Duodenal mucosa (tissue), 2 donors: Measurements from ENCODE around the gene PDCD4.
"Not testable (repeated sequence)": the region's sequence is repeated elsewhere in the genome, so short reads cannot be mapped to it uniquely, and the experiment has no call there.

ENCODE experiments used
- H3K27ac ChIP-seq: one replicate; pipeline ENCODE4 v1.7.0; 2013; ENCODE audit warnings: low read depth, low read length
- H3K27me3 ChIP-seq, 2 donors: one replicate each; pipeline ENCODE4 v1.7.0; 2013; ENCODE audit warnings: low read length in 2 of 2, control low read depth in 1 of 2; ENCODE audit not compliant: insufficient read depth in 2 of 2, control insufficient read depth in 1 of 2
- H3K36me3 ChIP-seq, 2 donors: one replicate each; pipeline ENCODE4 v1.7.0; 2013; ENCODE audit warnings: low read length in 2 of 2, control low read depth in 1 of 2; ENCODE audit not compliant: insufficient read depth in 2 of 2, control insufficient read depth in 1 of 2
- H3K4me1 ChIP-seq, 2 donors: one replicate each; pipeline ENCODE4 v1.7.0; 2013; ENCODE audit warnings: low read length in 2 of 2, control low read depth in 1 of 2; ENCODE audit not compliant: insufficient read depth in 2 of 2, control insufficient read depth in 1 of 2
- H3K4me3 ChIP-seq, 2 donors: one replicate each; pipeline ENCODE4 v1.7.0; 2013; ENCODE audit warnings: low read length in 2 of 2, low read depth in 1 of 2
- H3K9ac ChIP-seq, 2 donors: one replicate each; pipeline ENCODE4 v1.7.0; 2013; ENCODE audit warnings: low read length in 2 of 2, low read depth in 1 of 2
- H3K9me3 ChIP-seq, 2 donors: one replicate each; pipeline ENCODE4 v1.7.0; 2013; ENCODE audit warnings: low read length in 2 of 2, control low read depth in 1 of 2; ENCODE audit not compliant: control insufficient read depth in 1 of 2

PDCD4 gene

DNA sequence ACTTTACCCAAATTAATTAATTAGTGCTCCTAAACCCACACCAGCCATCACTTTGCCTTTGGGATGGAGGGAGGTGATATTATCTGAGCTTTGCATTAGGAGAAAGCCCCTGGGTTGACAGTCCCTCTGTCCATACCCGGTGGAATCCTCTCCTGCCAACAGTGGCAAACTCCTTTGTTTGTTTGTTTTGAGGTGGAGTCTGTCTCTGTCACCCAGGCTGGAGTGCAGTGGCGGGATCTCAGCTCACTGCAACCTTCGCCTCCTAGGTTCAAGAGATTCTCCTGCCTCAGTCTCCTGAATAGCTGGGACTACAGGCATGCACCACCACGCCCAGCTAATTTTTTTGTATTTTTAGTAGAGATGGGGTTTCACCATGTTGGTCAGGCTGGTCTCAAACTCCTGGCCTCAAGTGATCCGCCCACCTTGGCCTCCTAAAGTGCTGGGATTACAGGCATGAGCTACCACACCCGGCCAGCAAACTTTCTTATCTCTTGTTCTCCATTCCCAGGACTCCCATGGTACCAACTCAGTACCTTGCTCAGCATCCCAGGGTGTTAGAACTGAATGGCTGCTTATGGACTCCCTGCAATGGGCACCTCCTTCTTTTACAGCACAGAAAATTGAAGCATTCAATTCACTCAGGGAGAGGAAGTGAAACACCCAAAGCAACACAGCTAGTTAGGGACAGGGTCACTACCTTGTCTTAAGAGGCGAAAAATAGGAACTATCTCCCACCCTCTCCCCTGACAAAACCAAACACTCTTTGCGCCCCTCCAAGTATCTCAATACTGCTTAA is 4.5 kb upstream of the PDCD4 start:
- not testable (repeated sequence) for H3K9ac ChIP-seq, H3K4me3 ChIP-seq, H3K27me3 ChIP-seq, H3K27ac ChIP-seq, H3K9me3 ChIP-seq, H3K36me3 ChIP-seq
- H3K4me1 ChIP-seq: peaks cover 42 to 77% of the 10 kb centered on the region in 2 donors

DNA sequence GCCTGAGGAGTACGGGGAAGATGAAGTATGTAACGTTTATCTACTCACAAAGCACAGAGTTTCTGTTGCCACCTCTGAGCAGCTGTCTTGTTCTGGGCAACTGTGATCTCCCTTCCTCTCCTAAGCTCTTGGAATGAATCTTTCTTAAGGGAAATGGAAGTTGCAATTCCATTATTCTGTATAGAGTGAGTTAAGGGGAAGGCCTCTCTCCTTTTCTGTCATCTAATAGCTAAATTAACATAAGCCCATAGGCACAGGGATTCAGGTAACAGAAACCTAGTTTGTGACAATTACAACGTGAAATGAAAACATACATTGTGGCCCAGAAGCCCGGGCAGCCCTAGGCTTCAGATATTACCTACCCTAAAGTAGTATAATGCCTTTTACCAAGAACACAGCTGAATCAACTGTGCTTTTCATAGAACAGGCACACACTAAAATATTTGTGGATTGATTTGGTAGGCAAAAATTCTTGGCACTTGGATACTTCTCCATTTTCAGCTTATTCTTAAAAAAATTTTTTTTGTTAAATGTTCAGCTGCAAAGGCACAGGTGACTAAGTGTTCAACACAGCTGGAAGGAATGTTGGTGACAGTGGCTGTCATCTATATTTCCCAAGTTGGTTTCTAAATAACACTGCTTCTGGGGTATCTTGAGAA is 3.8 kb upstream of the PDCD4 start:
- H3K36me3 ChIP-seq: no peaks in the 10 kb centered on the region
- no peaks in the 10 kb centered on the region for H3K9me3 ChIP-seq
- H3K27me3 ChIP-seq: no peaks in the 10 kb centered on the region
- no peak overlapping the region for H3K9ac ChIP-seq
- H3K4me3 ChIP-seq: no peak overlapping the region
- peaks cover 42 to 75% of the 10 kb centered on the region in 2 donors for H3K4me1 ChIP-seq
- H3K27ac ChIP-seq: no peak overlapping the region

DNA sequence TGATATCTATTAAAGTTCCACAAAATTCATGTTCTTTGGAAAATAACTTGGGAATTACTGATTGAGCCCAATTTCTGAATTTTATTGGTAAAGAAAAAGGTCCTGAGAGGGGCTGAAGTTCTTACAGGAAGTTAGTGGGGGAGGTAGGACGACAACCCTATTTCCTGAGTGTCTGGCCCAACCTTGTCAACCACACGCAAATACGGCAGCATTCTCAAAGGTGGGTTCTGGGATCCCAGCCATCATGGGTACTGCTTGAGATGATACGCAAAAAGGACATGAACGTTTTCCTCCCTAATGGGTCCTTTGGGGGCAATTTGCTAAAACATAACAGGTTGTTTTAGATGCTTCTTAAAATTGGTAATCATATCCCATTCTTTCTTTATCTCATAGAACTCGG is 2.7 kb upstream of the PDCD4 start:
- Histone ChIP-seq H3K4me1 (peaks cover 39 to 64% of the 10 kb centered on the region in 2 donors), H3K27me3 (no peaks in the 10 kb centered on the region), H3K9me3 (no peaks in the 10 kb centered on the region), H3K27ac (no peak overlapping the region), H3K9ac (peak overlapping the region in 1 of 2 donors; percentile 30), H3K4me3 (no peak overlapping the region), H3K36me3 (no peaks in the 10 kb centered on the region)

DNA sequence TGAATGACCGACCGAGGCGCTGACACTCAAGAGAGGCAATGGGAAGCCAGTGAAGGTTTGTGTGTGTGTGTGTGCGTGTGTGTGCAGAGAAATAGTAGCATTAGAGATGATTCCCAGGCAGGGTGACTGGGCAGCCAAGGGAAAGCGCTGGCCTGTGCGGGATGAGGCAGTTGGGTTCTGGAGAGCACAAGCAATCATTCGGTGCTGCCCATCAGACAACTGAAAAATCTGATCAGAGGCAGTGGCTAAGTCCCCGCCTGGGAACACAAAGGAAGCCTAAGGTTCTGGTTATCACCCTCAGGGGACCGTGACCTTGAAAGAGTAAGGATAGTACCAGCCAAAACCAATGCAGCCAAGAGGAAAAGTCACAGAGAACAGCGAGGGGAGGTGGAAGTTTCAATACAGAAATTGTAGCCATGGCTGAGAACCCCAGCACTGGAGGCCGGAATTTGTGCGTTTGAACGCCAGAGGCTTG is 868 bp upstream of the PDCD4 start:
- H3K9ac ChIP-seq: peak overlapping the region; percentile 61 to 87
- H3K4me1 ChIP-seq: peaks cover 21 to 52% of the 10 kb centered on the region in 2 donors

DNA sequence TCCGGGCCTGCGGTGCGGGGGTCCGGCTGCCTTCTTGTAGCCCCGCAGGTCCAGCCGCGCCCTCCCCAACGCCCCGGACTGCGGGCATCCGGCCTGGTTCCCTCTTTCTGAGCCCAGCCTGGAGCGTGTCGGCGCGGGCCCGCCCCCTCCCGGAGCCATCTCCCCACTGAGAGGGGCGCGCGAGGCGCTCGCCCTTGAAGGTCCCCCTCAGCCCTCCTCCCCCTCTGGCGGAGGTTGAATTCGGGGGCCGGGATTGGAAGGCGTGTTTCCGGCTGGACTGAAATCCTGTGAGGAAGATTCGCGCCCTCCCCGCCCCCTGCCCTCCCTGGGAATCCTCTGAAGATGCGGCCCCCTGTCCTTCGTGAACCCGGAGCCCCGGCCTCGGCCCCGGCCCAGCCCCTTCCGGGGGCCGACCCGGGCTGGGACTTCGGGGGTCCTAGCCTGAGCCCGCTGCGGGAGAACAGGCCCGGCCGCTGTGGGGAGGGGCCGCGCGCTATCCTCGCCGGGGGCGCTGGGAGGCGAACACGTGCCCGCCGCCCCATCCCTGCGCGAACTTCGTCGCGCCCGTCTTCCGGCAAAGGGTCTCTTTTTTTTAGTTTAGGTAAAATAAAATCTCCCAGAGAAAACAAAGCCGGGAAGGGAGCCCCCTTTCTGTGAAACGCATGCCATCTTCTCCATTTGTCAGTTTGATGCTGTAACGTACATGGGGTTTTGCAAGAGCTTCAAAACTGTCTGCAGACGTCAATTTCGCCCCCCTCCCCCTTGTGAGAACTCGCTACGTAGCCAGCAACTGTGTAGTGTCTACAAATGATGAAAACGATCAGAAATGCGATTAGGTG is 636 bp downstream of the PDCD4 start:
- Histone ChIP-seq H3K9ac (peak overlapping the region; percentile 84 to 89), H3K4me3 (peak overlapping the region; percentile 83 to 84), H3K27ac (peak overlapping the region; percentile 94), H3K9me3 (no peaks in the 10 kb centered on the region), H3K27me3 (no peaks in the 10 kb centered on the region), H3K36me3 (peaks cover 0 to 8% of the 10 kb centered on the region in 2 donors), H3K4me1 (peaks cover 11 to 48% of the 10 kb centered on the region in 2 donors)

More for the DNA sequence above, 868 bp upstream of the PDCD4 start:
- no peaks in the 10 kb centered on the region for H3K27me3 ChIP-seq
- H3K27ac ChIP-seq: peak overlapping the region; percentile 94
- H3K36me3 ChIP-seq: peaks cover 0 to 2% of the 10 kb centered on the region in 2 donors
- H3K9me3 ChIP-seq: no peaks in the 10 kb centered on the region
- H3K4me3 ChIP-seq: peak overlapping the region; percentile 83 to 84

DNA sequence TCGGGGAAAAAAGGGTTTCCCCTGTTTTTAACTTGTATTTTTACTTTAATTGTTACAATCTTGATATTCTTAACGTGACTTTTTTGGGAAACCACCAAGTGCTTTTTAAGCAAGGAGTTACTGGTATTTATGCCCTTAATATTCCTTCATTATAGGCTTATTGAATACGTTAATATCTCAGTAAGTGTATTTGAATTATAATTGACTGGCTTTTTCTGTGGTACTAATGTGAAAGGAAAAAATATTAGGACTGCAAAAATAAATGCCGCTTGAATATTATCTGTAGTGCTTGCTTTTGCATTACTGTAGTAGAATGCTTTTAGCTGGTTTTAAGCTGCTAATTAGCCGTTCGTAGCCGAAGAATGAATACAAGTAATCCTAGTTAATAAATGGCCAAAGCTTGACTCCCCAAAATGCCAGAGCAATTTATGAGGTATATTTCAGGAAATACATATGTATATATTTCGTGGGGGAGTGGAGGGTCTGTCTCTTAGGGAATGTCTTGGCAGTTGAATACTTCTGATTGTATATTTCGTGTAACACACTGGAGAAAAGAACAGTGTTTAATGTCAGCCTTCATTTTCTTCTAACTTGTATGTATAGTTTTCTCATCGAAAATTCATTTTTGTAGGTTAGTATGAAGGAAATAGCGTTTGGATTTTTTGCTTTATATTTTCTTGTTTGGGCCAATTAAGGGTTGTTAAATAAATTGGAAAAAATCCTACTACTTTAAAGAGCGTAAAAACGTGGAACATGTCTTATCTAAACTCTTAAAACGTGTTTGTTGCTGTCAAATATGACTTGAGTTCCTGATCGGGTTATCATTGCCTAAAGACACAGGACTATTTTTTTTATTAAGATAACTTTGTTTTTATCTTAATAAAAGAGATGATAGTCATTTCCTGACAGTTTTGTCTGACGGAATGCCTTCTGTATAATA is 1.5 kb downstream of the PDCD4 start:
- H3K4me3 ChIP-seq: peak overlapping the region; percentile 83 to 84
- no peaks in the 10 kb centered on the region for H3K27me3 ChIP-seq
- H3K36me3 ChIP-seq: peaks cover 4 to 13% of the 10 kb centered on the region in 2 donors
- peak overlapping the region; percentile 84 to 89 for H3K9ac ChIP-seq
- peak overlapping the region; percentile 94 for H3K27ac ChIP-seq
- peaks cover 11 to 47% of the 10 kb centered on the region in 2 donors for H3K4me1 ChIP-seq
- no peaks in the 10 kb centered on the region for H3K9me3 ChIP-seq

DNA sequence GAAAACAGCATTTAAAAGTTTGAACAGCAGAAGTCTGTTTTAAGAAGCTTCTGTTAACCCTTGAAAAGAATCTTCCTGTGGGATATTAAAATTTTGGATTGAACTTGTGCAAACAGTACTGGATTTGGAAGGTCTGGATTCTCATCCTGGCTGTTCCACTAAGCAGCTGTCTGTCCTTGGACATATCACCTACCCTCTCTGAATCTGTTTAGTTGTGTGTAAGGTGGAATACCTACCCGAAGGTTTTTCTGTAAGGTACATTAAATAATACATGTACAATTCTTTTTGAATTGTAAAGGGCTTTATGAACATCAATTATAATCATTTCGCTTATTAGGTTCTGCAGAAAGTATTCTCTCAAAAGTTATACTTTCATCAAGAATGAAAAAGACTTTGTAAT is 2.2 kb downstream of the PDCD4 start:
- Histone ChIP-seq H3K9ac (peak overlapping the region; percentile 53 to 89), H3K9me3 (no peaks in the 10 kb centered on the region), H3K36me3 (peaks cover 11 to 17% of the 10 kb centered on the region in 2 donors), H3K27me3 (no peaks in the 10 kb centered on the region), H3K27ac (no peak overlapping the region), H3K4me3 (peak overlapping the region; percentile 83 to 84), H3K4me1 (peaks cover 11 to 47% of the 10 kb centered on the region in 2 donors)

DNA sequence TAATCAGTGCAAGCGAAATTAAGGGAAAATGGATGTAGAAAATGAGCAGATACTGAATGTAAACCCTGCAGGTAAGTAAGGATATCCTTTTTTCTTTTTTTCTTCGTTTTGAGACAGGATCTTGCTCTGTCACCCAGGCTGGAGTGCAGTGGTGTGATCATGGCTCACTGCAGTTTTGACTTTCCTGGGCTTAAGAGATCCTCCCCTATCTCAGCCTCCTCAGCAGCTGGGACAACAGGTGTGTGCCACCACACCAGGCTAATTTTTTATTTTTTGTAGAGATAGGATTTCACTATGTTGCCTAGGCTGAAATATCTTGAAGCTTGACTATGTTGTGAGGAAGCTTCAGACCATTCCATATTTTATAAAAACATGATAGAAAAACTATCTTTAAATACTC is 4.3 kb downstream of the PDCD4 start:
- Histone ChIP-seq H3K9ac (no peak overlapping the region), H3K9me3 (no peaks in the 10 kb centered on the region), H3K27ac (no peak overlapping the region), H3K27me3 (no peaks in the 10 kb centered on the region), H3K36me3 (peaks cover 21 to 28% of the 10 kb centered on the region in 2 donors), H3K4me3 (peak overlapping the region in 1 of 2 donors; percentile 6), H3K4me1 (peaks cover 11 to 48% of the 10 kb centered on the region in 2 donors)

DNA sequence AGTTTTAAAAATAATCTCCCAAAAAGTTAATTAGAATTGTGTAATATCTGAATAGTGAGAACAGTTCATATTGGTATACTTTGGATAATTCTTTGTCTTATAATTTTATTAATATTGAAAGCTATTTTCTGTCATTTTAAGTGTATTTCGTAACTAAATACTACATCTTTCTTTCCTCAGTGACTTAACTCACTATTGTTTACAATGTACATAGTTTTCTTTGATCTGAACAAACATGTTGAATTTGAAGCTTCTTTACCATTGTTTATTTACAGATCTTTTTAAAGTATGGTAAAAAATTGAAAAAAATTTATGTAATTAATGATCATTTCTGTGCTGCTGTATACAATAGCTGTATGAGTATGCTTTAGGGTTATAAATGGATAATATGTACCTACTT is 5.1 kb downstream of the PDCD4 start:
- Histone ChIP-seq H3K9ac (no peak overlapping the region), H3K4me3 (no peak overlapping the region), H3K27ac (no peak overlapping the region), H3K36me3 (peaks cover 27 to 29% of the 10 kb centered on the region in 2 donors), H3K4me1 (peaks cover 7 to 45% of the 10 kb centered on the region in 2 donors), H3K9me3 (no peaks in the 10 kb centered on the region), H3K27me3 (no peaks in the 10 kb centered on the region)
